GM18505 (cell line): Measurements from ENCODE around the gene CABYR.

ENCODE experiments used
- ATAC-seq: cut with Tn5 transposase; IDR thresholded peaks from one replicate; pipeline ENCODE4 v1.9.1; 2021; ENCODE audit not compliant: unreplicated experiment
- POLR2A ChIP-seq: IDR thresholded peaks from 4 replicates; pipeline ENCODE4 v1.6.1; 2011; ENCODE audit warnings: borderline replicate concordance; ENCODE audit not compliant: insufficient read depth, insufficient read length; ENCODE audit errors: extremely low read depth

Gene CABYR

GRCh38 chr18:24138789-24139616 is at the start of gene CABYR:
TSS of gene CABYR (plus strand) at chr18:24139062. CDS start at chr18:24143115, 4,053 bp downstream.
- ATAC-seq = peak; percentile 85
- peak; percentile 65 for TF ChIP-seq POLR2A

GRCh38 chr18:24089076-24089475 is 49.8 kb upstream of the CABYR start:
- TF ChIP-seq POLR2A = no peak
- no peak for ATAC-seq

GRCh38 chr18:24089515-24090337 is 49.1 kb upstream of the CABYR start:
- ATAC-seq = no peak
- no peak for TF ChIP-seq POLR2A

GRCh38 chr18:24090876-24091275 is 48.0 kb upstream of the CABYR start:
- TF ChIP-seq POLR2A = no peak
- no peak for ATAC-seq

- ATAC-seq = no peak
- TF ChIP-seq POLR2A = no peak
These were observed 44.3 kb upstream of the CABYR start for GRCh38 chr18:24094561-24094960.

- no peak for ATAC-seq
- TF ChIP-seq POLR2A = no peak
These were observed 42.9 kb upstream of the CABYR start for GRCh38 chr18:24095976-24096375.

- no peak for TF ChIP-seq POLR2A
- ATAC-seq = no peak
These were observed 35.4 kb upstream of the CABYR start for GRCh38 chr18:24103320-24104021.

GRCh38 chr18:24104486-24104885 is 34.4 kb upstream of the CABYR start:
- ATAC-seq = no peak
- TF ChIP-seq POLR2A = no peak

- no peak for TF ChIP-seq POLR2A
- ATAC-seq = no peak
These were observed 30.2 kb upstream of the CABYR start for GRCh38 chr18:24108641-24109040.

GRCh38 chr18:24111936-24112335 is 26.9 kb upstream of the CABYR start:
- TF ChIP-seq POLR2A = no peak
- no peak for ATAC-seq

GRCh38 chr18:24112464-24112863 is 26.4 kb upstream of the CABYR start:
- no peak for TF ChIP-seq POLR2A
- ATAC-seq = no peak

GRCh38 chr18:24112874-24113615 is 25.8 kb upstream of the CABYR start:
- no peak for ATAC-seq
- no peak for TF ChIP-seq POLR2A
